ENCODE measurements around the gene EPN3. TPM values are rescaled to one million over a fixed set of nuclear protein-coding genes. Genes with fewer than 3 reads are reported as not detected.

The EPN3 gene
- total RNA-seq = 0.63 TPM

GRCh38 chr17:50532452-50533024, at the start of gene EPN3:
Gene EPN3 (plus strand): TSS chr17:50532735. CDS start chr17:50536557, 3,822 bp downstream.

GRCh38 chr17:50507871-50508572, 24.5 kb upstream of the EPN3 start, which contains the start of gene MYCBPAP:
Gene MYCBPAP (plus strand): TSS chr17:50508439. CDS start chr17:50508675, 236 bp downstream.

GRCh38 chr17:50547035-50547735, 14.7 kb downstream of the EPN3 start, which contains the start of gene SPATA20:
Gene SPATA20 (plus strand): TSS chr17:50547174. CDS start chr17:50547209, 35 bp downstream.

GRCh38 chr17:50560185-50560824, 27.8 kb downstream of the EPN3 start, which contains the start of gene CACNA1G:
Gene CACNA1G (plus strand): TSS chr17:50560715. CDS start chr17:50561460, 745 bp downstream.

Other genes with a start within 250 kb of the EPN3 start
- gene XYLT2, start 186.6 kb upstream of the EPN3 start, total RNA-seq = 8.8 TPM
- 41.6 TPM for gene MRPL27, start 159.6 kb upstream of the EPN3 start, total RNA-seq
- gene EME1, start 159.5 kb upstream of the EPN3 start, total RNA-seq = 3.4 TPM
- 42.3 TPM for gene LRRC59, start 135.2 kb upstream of the EPN3 start, total RNA-seq
- gene ACSF2, start 106.5 kb upstream of the EPN3 start, total RNA-seq = 5.6 TPM
- gene CHAD, start 63.9 kb upstream of the EPN3 start, total RNA-seq = not detected
- gene RSAD1, start 53.9 kb upstream of the EPN3 start, total RNA-seq = 34.7 TPM
- gene MYCBPAP, start 24.3 kb upstream of the EPN3 start, total RNA-seq = 2.2 TPM
- gene SPATA20, start 14.4 kb downstream of the EPN3 start, total RNA-seq = 22.8 TPM
- gene CACNA1G, start 28.0 kb downstream of the EPN3 start, total RNA-seq = 35.7 TPM
- 1.3 TPM for gene ABCC3, start 102.1 kb downstream of the EPN3 start, total RNA-seq
- 30.4 TPM for gene ANKRD40, start 175.2 kb downstream of the EPN3 start, total RNA-seq
- 248 TPM for gene LUC7L3, start 186.9 kb downstream of the EPN3 start, total RNA-seq
- gene ANKRD40CL, start 234.8 kb downstream of the EPN3 start, total RNA-seq = not detected